HepG2 (cell line): ENCODE results near the gene KITLG.

Experiments used
- ARNT2 ChIP-seq: sonication (generic); formaldehyde crosslinking; IDR thresholded peaks from 2 replicates; pipeline ENCODE4 v1.8.0; 2022; ENCODE audit warnings: mild to moderate bottlenecking, low read depth, missing genetic modification reagents, moderate library complexity
- CTCF ChIP-seq: sonication (generic); formaldehyde crosslinking; IDR thresholded peaks from 2 replicates; pipeline ENCODE4 v1.5.0; 2020; ENCODE audit warnings: mild to moderate bottlenecking, missing genetic modification reagents, moderate library complexity
- ESRRA ChIP-seq: sonication (generic); formaldehyde crosslinking; IDR thresholded peaks from 2 replicates; pipeline ENCODE4 v1.5.1; 2020; ENCODE audit warnings: mild to moderate bottlenecking, low read depth, missing genetic modification reagents
- MAX ChIP-seq: IDR thresholded peaks from 2 replicates; pipeline ENCODE4 v1.6.1; 2012; ENCODE audit warnings: inconsistent platforms
- NONO ChIP-seq, 2 experiments: fragments of 450-650 bp in 1 of 2; sonication (generic) in 1 of 2; formaldehyde crosslinking in 1 of 2; IDR thresholded peaks in 1 of 2; conservative IDR thresholded peaks in 1 of 2; 2 replicates each; pipeline versions ENCODE4 v1.6.1 to v1.8.0; 2017 to 2022; ENCODE audit warnings: mild to moderate bottlenecking in 1 of 2, missing genetic modification reagents in 1 of 2, moderate library complexity in 1 of 2
- POLR2A ChIP-seq, 2 experiments: IDR thresholded peaks; 2 replicates each; pipeline ENCODE4 v1.6.1; 2011; ENCODE audit warnings: low read depth in 2 of 2, low read length in 2 of 2, mild to moderate bottlenecking in 1 of 2, moderate library complexity in 1 of 2; ENCODE audit not compliant: insufficient read depth in 1 of 2
- U2AF2 ChIP-seq: fragments of 200-400 bp; formaldehyde crosslinking; IDR thresholded peaks from 2 replicates; pipeline ENCODE4 v1.6.1; 2017; ENCODE audit warnings: low read depth, mild to moderate bottlenecking, low read length
- YY1 ChIP-seq: IDR thresholded peaks from 2 replicates; pipeline ENCODE4 v1.6.1; 2011; ENCODE audit warnings: low read length, low read depth, moderate library complexity, mild to moderate bottlenecking; ENCODE audit not compliant: insufficient read depth, insufficient replicate concordance
- ZNF570 ChIP-seq: sonication (generic); formaldehyde crosslinking; IDR thresholded peaks from 2 replicates; pipeline ENCODE4 v1.4.0; 2020; ENCODE audit warnings: mild to moderate bottlenecking, missing genetic modification reagents, borderline replicate concordance
- ZNF580 ChIP-seq: IDR thresholded peaks from 2 replicates; pipeline ENCODE4 v1.6.1; 2016; ENCODE audit warnings: low read depth, borderline replicate concordance
- ZNF83 ChIP-seq: sonication (generic); formaldehyde crosslinking; IDR thresholded peaks from 2 replicates; pipeline ENCODE4 v1.4.0; 2020; ENCODE audit warnings: missing genetic modification reagents, mild to moderate bottlenecking, borderline replicate concordance

GRCh38 chr12:88597365-88597764 is 17.1 kb upstream of the KITLG start:
- TF ChIP-seq ESRRA, result no peak
- TF ChIP-seq POLR2A (IDR thresholded peaks at IDR 0.05; ENCODE audit: insufficient read depth in 1 of 2, low read depth in 2 of 2, low read length in 2 of 2), result no peak
- TF ChIP-seq ARNT2, result no peak
- TF ChIP-seq CTCF, result no peak
- no peak for TF ChIP-seq ZNF570 (CRISPR knock-in tag)
- no peak for TF ChIP-seq YY1
- no peak for TF ChIP-seq ZNF83 (CRISPR knock-in tag)
- no peak for TF ChIP-seq NONO (IDR thresholded peaks at IDR 0.05)
- TF ChIP-seq NONO (CRISPR knock-in tag; conservative IDR thresholded peaks at IDR 0.05), result no peak
- no peak for TF ChIP-seq U2AF2
- TF ChIP-seq ZNF580 (CRISPR knock-in tag), result no peak
- no peak for TF ChIP-seq MAX
